RWPE1 (cell line): ENCODE data around the gene GLRA1.

Experiments used
- CTCF ChIA-PET: fragments of 350-600 bp; sonication (Branson Sonifier 250); formaldehyde crosslinking; extraction: SDS; loops from one replicate; lab custom pipeline; 2021; lab: Yijun Ruan, JAX
- POLR2A ChIA-PET: fragments of 400-600 bp; formaldehyde crosslinking; extraction: SDS; loops from one replicate; lab custom pipeline; 2020; ENCODE audit warnings: antibody characterized with exemption; ENCODE audit not compliant: low non-redundant PET; lab: Yijun Ruan, JAX
- DNase-seq: peaks from one replicate; pipeline ENCODE4 v3.0.0; 2012; ENCODE audit warnings: low spot score
- H3K27ac ChIP-seq: fragments of 450-650 bp; 2 replicates; pipeline ENCODE4 v1.5.1; 2017
- CTCF ChIP-seq: fragments of 450-650 bp; conservative IDR thresholded peaks from 2 replicates; pipeline ENCODE4 v1.5.1; 2017; ENCODE audit warnings: low read depth, mild to moderate bottlenecking

The GLRA1 gene

GRCh38 chr5:151926188-151926587, 1.5 kb upstream of the GLRA1 start:
- TF ChIP-seq CTCF, result no peak
- POLR2A ChIA-PET, result no interaction called here
- DNase-seq, result no peak
- H3K27ac ChIP-seq, result no peak overlapping the region
- CTCF ChIA-PET, result interaction anchor here (0.7 kb wide), 1 partner anchor 101 kb away, joined by 3 read pairs; no protein-coding TSS in a partner anchor

GRCh38 chr5:151925340-151925739, 689 bp upstream of the GLRA1 start:
- no peak for DNase-seq
- POLR2A ChIA-PET, result no interaction called here
- TF ChIP-seq CTCF, result no peak
- CTCF ChIA-PET, result interaction anchor here (0.6 to 0.7 kb wide), 4 partner anchors 14 to 758 kb away, joined by 3 to 5 read pairs (median 4); no protein-coding TSS in a partner anchor
- no peak overlapping the region for H3K27ac ChIP-seq

GRCh38 chr5:151923866-151924476, 680 bp downstream of the GLRA1 start:
- H3K27ac ChIP-seq, result no peak overlapping the region
- TF ChIP-seq CTCF, result 0 out of 2 replicates have a peak, but pooled peaks have one; percentile 17
- CTCF ChIA-PET, result interaction anchor here (0.6 to 1.4 kb wide), 3 partner anchors 9 to 62 kb away, joined by 3 to 6 read pairs (median 5); no protein-coding TSS in a partner anchor
- POLR2A ChIA-PET, result no interaction called here
- peak; percentile 45 for DNase-seq

GRCh38 chr5:151921916-151922315, 2.7 kb downstream of the GLRA1 start:
- no peak for DNase-seq
- ChIA-PET CTCF (no interaction called here), POLR2A (no interaction called here)
- no peak overlapping the region for H3K27ac ChIP-seq
- no peak for TF ChIP-seq CTCF

- DNase-seq, result no peak
- ChIA-PET POLR2A (no interaction called here), CTCF (no interaction called here)
- H3K27ac ChIP-seq, result no peak overlapping the region
- TF ChIP-seq CTCF, result no peak
Observed at GRCh38 chr5:151917904-151918303, 6.7 kb downstream of the GLRA1 start.

GRCh38 chr5:151913425-151913824, 11.2 kb downstream of the GLRA1 start:
- ChIA-PET POLR2A (no interaction called here), CTCF (no interaction called here)
- no peak for TF ChIP-seq CTCF
- no peak overlapping the region for H3K27ac ChIP-seq
- no peak for DNase-seq
